GM21390 (cell line): ENCODE measurements around the gene RBM39.
"Not testable (repeated sequence)": the region's sequence is repeated elsewhere in the genome, so short reads cannot be mapped to it uniquely, and the experiment has no call there.

ENCODE experiments used
- ATAC-seq: cut with Tn5 transposase; IDR thresholded peaks from one replicate; pipeline ENCODE4 v1.9.1; 2021; ENCODE audit not compliant: unreplicated experiment

The RBM39 gene

DNA sequence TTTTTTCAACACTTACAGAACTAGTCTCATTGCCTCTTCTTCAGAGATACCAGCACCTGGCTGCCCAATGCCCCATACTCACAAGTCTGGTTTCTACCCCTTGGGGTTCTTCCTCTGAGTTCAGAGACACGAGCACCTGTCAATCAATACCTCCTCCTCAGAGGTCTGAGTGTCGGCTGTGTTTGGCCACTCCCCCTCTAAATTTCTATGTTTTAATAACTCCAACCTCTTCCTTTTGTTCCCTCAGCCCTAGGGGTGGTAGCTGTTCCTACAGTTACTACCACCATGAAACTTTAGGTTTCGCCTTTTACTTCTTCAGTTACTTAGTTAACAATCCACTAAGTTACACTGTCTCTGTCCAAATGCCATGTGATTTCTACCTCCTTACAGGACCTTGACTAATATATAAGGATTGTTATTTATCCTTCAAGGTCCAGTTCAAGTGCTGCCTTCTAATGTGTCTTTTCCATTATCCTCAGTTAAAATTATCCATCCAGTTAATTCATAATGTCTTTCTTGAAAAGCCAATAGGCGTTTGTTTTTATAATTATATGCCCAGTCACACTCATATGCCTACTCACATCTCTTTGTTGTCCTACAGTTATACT is 15.1 kb upstream of the RBM39 start:
- ATAC-seq = no peak

- no peak for ATAC-seq
Observed at GRCh38 chr20:35756404-35756803, 14.3 kb upstream of the RBM39 start.

DNA sequence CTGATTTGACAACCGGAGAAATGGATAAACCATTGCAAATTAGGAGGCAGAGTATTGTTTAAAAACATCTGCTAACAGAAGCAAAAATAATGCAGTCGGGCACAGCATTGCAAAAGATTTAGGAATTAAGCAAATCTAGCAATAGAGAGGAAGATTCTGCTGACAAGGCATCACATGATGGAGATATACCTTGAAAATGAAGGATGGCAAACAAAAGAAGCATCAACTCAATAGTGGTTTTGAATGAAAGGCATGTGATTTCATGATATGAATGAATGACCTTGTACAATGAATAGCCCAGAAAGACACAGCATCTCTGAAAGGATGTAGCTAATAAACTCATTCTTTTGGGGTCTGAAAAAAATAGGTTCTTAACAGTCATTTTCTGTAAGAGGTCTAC is 8.6 kb upstream of the RBM39 start:
- no peak for ATAC-seq

- ATAC-seq = not testable (repeated sequence)
Observed at GRCh38 chr20:35744492-35744841, 2.4 kb upstream of the RBM39 start.

- ATAC-seq = no peak
Observed at GRCh38 chr20:35743693-35744491, 1.8 kb upstream of the RBM39 start.

- no peak for ATAC-seq
Observed at GRCh38 chr20:35742741-35743523, 872 bp upstream of the RBM39 start.

- no peak for ATAC-seq
Observed at GRCh38 chr20:35739294-35740163, 2.5 kb downstream of the RBM39 start.

- no peak for ATAC-seq
Observed at GRCh38 chr20:35738410-35739179, 3.5 kb downstream of the RBM39 start.

GRCh38 chr20:35737865-35738333 is 4.2 kb downstream of the RBM39 start:
- ATAC-seq = no peak

DNA sequence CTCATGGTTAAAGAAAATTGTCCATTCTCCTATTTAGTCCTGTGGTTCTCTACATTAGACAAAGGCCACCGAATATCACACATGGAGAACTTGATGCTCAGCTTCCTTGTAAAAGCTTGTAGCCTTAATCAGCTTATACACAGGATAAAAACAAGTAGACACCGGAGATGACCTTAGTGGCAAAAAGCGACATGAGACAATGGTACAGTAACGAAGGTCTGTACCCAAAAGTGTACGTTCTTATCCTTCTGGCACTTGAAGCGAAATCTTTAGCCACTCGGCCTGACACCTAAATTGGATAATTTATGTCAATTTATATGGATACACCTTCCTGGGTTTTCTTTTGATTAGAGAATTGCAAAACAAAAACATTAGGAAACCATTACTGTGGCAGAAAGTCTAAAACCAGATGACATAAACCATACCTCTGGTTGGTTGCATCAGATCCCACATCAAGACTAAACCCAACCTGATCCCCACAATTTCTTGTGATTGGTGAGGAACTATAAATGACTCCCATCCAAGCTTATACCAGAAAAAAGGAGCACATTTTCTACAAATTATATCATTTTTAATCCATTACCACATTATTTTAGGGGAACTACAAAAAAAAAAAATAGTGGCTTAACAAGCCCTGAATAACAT is 6.1 kb downstream of the RBM39 start:
- ATAC-seq = no peak

DNA sequence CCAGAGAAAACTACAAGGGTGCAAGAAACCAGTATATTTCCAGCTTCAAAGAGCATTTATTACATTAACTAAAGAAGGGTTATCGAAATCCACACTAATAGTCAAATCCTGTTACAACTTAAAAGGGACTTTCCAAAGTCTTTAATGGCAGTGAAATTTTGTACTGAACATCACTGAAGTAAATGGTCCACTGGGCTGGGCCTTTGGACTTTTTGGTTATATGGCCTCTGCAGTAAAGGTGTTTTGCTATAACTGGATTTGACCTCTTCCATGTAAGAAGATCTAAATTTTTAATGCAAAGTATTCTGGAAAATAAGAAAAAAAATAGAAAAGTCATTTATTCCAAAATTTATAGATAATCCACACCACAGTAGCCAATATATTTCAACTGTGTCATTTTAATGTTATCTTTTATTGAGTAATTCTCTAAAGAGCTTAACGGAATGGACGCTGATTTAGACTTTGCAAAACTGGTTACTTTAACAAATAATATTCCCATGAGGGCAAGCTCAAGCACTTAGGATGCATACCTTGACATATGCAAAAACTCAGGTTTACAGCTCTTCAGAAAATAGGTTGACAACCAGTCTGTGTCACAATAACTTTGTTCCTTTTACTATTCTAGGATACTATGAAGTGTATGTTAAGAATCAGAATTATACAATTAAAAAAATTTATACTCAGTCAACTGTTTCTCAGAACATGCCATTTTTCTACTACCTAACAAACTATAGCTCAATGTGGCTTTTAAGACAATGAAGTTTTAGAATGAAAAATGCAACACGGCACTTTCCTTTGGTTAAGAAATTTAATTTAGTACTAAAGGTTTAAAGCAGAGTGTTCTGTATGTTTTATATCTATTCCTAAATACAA is 7.0 kb downstream of the RBM39 start:
- ATAC-seq = no peak

GRCh38 chr20:35734374-35734773 is 7.7 kb downstream of the RBM39 start:
- ATAC-seq = no peak

- no peak for ATAC-seq
Observed at GRCh38 chr20:35732644-35732982, 9.4 kb downstream of the RBM39 start.

- no peak for ATAC-seq
Observed at GRCh38 chr20:35731862-35732643, 10.0 kb downstream of the RBM39 start.

GRCh38 chr20:35731469-35731788 is 10.6 kb downstream of the RBM39 start:
- ATAC-seq = no peak

- no peak for ATAC-seq
Observed at GRCh38 chr20:35730583-35731468, 11.2 kb downstream of the RBM39 start.
